ENCODE measurements around the gene FLT1. TPM values are rescaled to one million over a fixed set of nuclear protein-coding genes. Genes with fewer than 3 reads are reported as not detected.

The FLT1 gene
- total RNA-seq, 4 donors from 2014 or later = 19.3 to 48.6 (median 24.4) TPM

- no peaks in the 10 kb centered on the region for H3K9me3 ChIP-seq
- peaks cover 0 to 6% (median 2%) of the 10 kb centered on the region in 4 donors for H3K4me1 ChIP-seq
- H3K27me3 ChIP-seq = no peaks in the 10 kb centered on the region
- peaks cover 0 to 18% (median 0%) of the 10 kb centered on the region in 3 donors for H3K36me3 ChIP-seq
- TF ChIP-seq POLR2A (IDR thresholded peaks at IDR 0.05) = no peak
- WGBS, 2 donors = 26 to 47% methylated on average over 2 of the region's 2 CpGs
- H3K27ac ChIP-seq = no peak overlapping the region
- no peak overlapping the region for H3K4me3 ChIP-seq
- no peak for DNase-seq (ENCODE audit: low spot score in 2 of 2)
Observed at GRCh38 chr13:28299916-28300315, 195.0 kb downstream of the FLT1 start.

- Histone ChIP-seq H3K36me3 (peaks cover 0 to 42% (median 2%) of the 10 kb centered on the region in 3 donors), H3K4me3 (no peak overlapping the region), H3K27ac (no peak overlapping the region), H3K4me1 (peaks cover 0 to 6% (median 2%) of the 10 kb centered on the region in 4 donors), H3K27me3 (no peaks in the 10 kb centered on the region), H3K9me3 (no peaks in the 10 kb centered on the region)
- 63 to 72% methylated on average over 3 of the region's 3 CpGs for WGBS, 2 donors
- TF ChIP-seq CTCF (IDR thresholded peaks at IDR 0.05) = no peak
- no peak for TF ChIP-seq EP300 (IDR thresholded peaks at IDR 0.05)
- no peak for TF ChIP-seq POLR2A (IDR thresholded peaks at IDR 0.05)
- DNase-seq (ENCODE audit: low spot score in 2 of 2) = no peak
Observed at GRCh38 chr13:28297341-28297740, 197.6 kb downstream of the FLT1 start.

GRCh38 chr13:28286263-28286662 is 208.7 kb downstream of the FLT1 start:
- 95 to 100% methylated on average over 1 of the region's 1 CpG for WGBS, 2 donors
- Histone ChIP-seq H3K4me3 (no peak overlapping the region), H3K36me3 (peaks cover 2 to 78% (median 10%) of the 10 kb centered on the region in 3 donors), H3K27ac (no peak overlapping the region), H3K27me3 (no peaks in the 10 kb centered on the region), H3K4me1 (no peaks in the 10 kb centered on the region), H3K9me3 (no peaks in the 10 kb centered on the region)
- TF ChIP-seq CTCF (IDR thresholded peaks at IDR 0.05) (no peak), POLR2A (IDR thresholded peaks at IDR 0.05) (no peak)
- no peak for DNase-seq (ENCODE audit: low spot score in 2 of 2)

- H3K36me3 ChIP-seq = peaks cover 2 to 82% (median 10%) of the 10 kb centered on the region in 3 donors
Observed at GRCh38 chr13:28283600-28283999, 211.3 kb downstream of the FLT1 start.

GRCh38 chr13:28282451-28282850 is 212.5 kb downstream of the FLT1 start:
- Histone ChIP-seq H3K27ac (no peak overlapping the region), H3K36me3 (peaks cover 2 to 80% (median 6%) of the 10 kb centered on the region in 3 donors), H3K27me3 (no peaks in the 10 kb centered on the region), H3K4me1 (no peaks in the 10 kb centered on the region), H3K4me3 (no peak overlapping the region), H3K9me3 (no peaks in the 10 kb centered on the region)
- WGBS, 2 donors = 81 to 88% methylated on average over 5 of the region's 5 CpGs
- TF ChIP-seq CTCF (IDR thresholded peaks at IDR 0.05) (no peak), EP300 (IDR thresholded peaks at IDR 0.05) (no peak), POLR2A (IDR thresholded peaks at IDR 0.05) (no peak)
- no peak for DNase-seq (ENCODE audit: low spot score in 2 of 2)

More at GRCh38 chr13:28283600-28283999, 211.3 kb downstream of the FLT1 start:
- TF ChIP-seq POLR2A (IDR thresholded peaks at IDR 0.05) (no peak), CTCF (IDR thresholded peaks at IDR 0.05) (no peak), EP300 (IDR thresholded peaks at IDR 0.05) (no peak)
- Histone ChIP-seq H3K9me3 (no peaks in the 10 kb centered on the region), H3K27me3 (no peaks in the 10 kb centered on the region), H3K4me3 (no peak overlapping the region), H3K4me1 (no peaks in the 10 kb centered on the region), H3K27ac (no peak overlapping the region)
- WGBS, 2 donors = 95 to 98% methylated on average over 3 of the region's 3 CpGs
- DNase-seq (ENCODE audit: low spot score in 2 of 2) = no peak

- no peaks in the 10 kb centered on the region for H3K4me1 ChIP-seq
- TF ChIP-seq EP300 (IDR thresholded peaks at IDR 0.05) = no peak
- TF ChIP-seq POLR2A (IDR thresholded peaks at IDR 0.05) = no peak
- no peak for TF ChIP-seq CTCF (IDR thresholded peaks at IDR 0.05)
- no peak for DNase-seq (ENCODE audit: low spot score in 2 of 2)
- no peaks in the 10 kb centered on the region for H3K27me3 ChIP-seq
- no peak overlapping the region for H3K27ac ChIP-seq
- no peaks in the 10 kb centered on the region for H3K9me3 ChIP-seq
- H3K36me3 ChIP-seq = peaks cover 0 to 57% (median 0%) of the 10 kb centered on the region in 3 donors
- no peak overlapping the region for H3K4me3 ChIP-seq
- 69 to 74% methylated on average over 3 of the region's 3 CpGs for whole genome bisulfite sequencing, 2 donors
Observed at GRCh38 chr13:28273919-28274318, 221.0 kb downstream of the FLT1 start.
